GM18858 (cell line): Measurements from ENCODE around the gene DCDC2.
A peak's percentile ranks its signal among the peaks of the same experiment; 100 is the strongest.
"Not testable (repeated sequence)": the region's sequence is repeated elsewhere in the genome, so short reads cannot be mapped to it uniquely, and the experiment has no call there.

ENCODE experiments used
- ATAC-seq: cut with Tn5 transposase; IDR thresholded peaks from one replicate; pipeline ENCODE4 v1.9.1; 2021; ENCODE audit not compliant: unreplicated experiment

Gene DCDC2

DNA sequence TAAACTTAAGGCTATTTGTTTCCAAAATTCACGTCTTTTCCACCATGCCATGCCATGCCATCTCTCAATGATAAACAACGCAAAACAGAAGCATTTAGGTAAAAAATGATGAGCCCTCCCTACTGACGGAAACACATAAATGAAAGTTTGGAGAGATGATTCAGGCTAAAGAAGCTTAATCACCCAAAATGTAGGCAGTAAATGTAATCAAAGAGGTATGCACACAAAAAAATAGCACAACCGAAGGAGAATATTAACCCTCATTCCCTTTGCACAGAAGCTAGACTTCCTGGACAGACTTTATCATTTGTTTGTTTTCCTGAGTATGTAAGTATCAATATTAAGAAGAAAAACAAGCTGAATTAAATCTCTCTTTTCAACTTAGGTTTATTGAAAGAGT, 28.8 kb downstream of the DCDC2 start:
- ATAC-seq: no peak

- ATAC-seq: no peak
Observed at GRCh38 chr6:24327756-24328155, 30.1 kb downstream of the DCDC2 start.

- ATAC-seq: no peak
Observed at GRCh38 chr6:24325978-24326377, 31.9 kb downstream of the DCDC2 start.

GRCh38 chr6:24324617-24325016, 33.2 kb downstream of the DCDC2 start:
- no peak for ATAC-seq

GRCh38 chr6:24323632-24324337, 34.1 kb downstream of the DCDC2 start:
- no peak for ATAC-seq

GRCh38 chr6:24322924-24323323, 34.9 kb downstream of the DCDC2 start:
- no peak for ATAC-seq

GRCh38 chr6:24322446-24322845, 35.4 kb downstream of the DCDC2 start:
- not testable (repeated sequence) for ATAC-seq

GRCh38 chr6:24321538-24322162, 36.2 kb downstream of the DCDC2 start:
- ATAC-seq: no peak

GRCh38 chr6:24313251-24314141, 44.4 kb downstream of the DCDC2 start:
- ATAC-seq: no peak

DNA sequence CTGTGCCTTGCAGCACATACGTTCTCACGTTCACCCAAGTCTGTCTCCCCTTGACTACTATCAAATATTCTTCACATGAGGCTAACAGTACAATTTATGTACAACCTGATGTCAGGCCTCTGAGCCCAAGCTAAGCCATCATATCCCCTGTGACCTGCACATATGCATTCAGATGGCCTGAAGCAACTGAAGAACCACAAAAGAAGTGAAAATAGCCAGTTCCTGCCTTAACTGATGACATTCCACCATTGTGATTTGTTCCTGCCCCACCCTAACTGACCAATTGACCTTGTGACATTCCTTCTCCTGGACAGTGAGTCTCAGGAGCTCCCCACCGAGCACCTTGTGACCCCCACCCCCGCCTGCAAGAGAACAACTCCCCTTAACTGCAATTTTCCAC, 46.1 kb downstream of the DCDC2 start:
- not testable (repeated sequence) for ATAC-seq

DNA sequence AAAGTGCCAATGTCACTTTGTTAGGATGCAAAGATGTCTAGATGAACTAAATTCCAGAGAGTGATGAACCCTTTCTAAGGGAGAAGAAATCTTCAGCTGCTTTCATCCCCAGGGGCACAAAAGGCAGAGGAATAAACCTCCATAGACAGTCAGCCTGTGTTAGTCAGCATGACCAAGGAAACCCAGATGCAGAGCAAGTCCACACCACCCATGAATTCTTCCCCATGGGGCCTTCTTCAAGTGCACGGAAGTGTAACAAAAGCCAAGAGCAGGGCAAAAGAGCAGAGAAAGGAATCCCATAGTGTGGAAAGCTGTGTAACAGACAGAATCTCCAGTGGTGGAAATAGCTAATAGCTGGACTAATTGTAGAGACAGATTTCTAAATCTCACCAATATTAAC, 50.0 kb downstream of the DCDC2 start:
- no peak for ATAC-seq

- no peak for ATAC-seq
Observed at GRCh38 chr6:24306936-24307335, 50.9 kb downstream of the DCDC2 start.

DNA sequence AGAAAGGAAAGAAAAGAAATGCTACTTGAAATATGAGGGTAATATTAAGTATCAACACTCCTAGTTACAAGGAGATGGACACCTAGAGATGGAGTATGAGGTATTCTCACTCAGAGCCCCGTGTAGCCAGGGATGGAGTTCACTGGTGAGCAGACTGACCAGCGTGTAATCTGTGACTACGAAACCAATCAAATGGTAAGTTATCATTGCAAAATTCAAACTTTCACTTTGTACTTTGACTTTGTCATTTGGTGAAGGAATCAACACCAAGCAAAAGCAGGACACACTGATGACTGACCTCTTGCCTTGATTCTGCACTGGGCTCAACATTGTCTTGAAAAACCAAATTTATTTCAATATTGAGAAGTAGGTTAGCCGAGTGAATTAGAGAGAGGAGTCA, 51.8 kb downstream of the DCDC2 start:
- ATAC-seq: no peak

GRCh38 chr6:24296944-24297343, 60.9 kb downstream of the DCDC2 start:
- ATAC-seq: no peak

DNA sequence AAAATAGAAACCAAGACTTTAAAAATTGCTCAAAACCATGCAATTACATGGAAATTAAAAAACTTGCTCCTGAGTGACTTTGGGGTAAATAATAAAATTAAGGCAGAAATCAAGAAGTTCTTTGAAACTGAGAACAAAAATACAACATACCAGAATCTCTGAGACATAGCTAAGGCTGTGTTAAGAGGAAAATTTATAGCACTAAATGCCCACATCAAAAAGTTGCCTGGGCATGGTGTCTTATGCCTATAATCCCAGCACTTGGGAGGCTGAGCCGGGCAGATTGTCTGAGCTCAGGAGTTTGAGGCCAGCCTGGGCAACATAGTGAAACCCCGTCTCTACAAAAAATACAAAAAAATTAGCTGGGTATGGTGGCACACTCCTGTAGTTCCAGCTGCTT, 64.0 kb downstream of the DCDC2 start:
- ATAC-seq: not testable (repeated sequence)

GRCh38 chr6:24287239-24287638, 70.6 kb downstream of the DCDC2 start:
- no peak for ATAC-seq

- no peak for ATAC-seq
Observed at GRCh38 chr6:24284006-24284405, 73.9 kb downstream of the DCDC2 start.

- ATAC-seq: peak; percentile 78
Observed at GRCh38 chr6:24283043-24283985, 74.5 kb downstream of the DCDC2 start.

- ATAC-seq: no peak
Observed at GRCh38 chr6:24274441-24275083, 83.3 kb downstream of the DCDC2 start.
